H1 (cell line): ENCODE measurements around the gene TCF25.

ENCODE experiments used
- ATF2 ChIP-seq: IDR thresholded peaks from 2 replicates; pipeline ENCODE4 v1.6.1; 2012; ENCODE audit warnings: low read length, inconsistent platforms
- CREB1 ChIP-seq: IDR thresholded peaks from 2 replicates; pipeline ENCODE4 v1.6.1; 2012; ENCODE audit warnings: inconsistent platforms
- CTBP2 ChIP-seq: IDR thresholded peaks from 2 replicates; pipeline ENCODE4 v1.7.0; 2011; ENCODE audit warnings: borderline replicate concordance, mild to moderate bottlenecking, moderate library complexity, mixed read lengths, low read length; ENCODE audit not compliant: insufficient read depth, insufficient read length
- CTCF ChIP-seq, 3 experiments: IDR thresholded peaks; 1 replicate in 2 of 3; 2 replicates in 1 of 3; pipeline versions ENCODE4 v1.5.1 to v1.6.1; 2011; ENCODE audit warnings: low read length in 3 of 3, mild to moderate bottlenecking in 3 of 3, inconsistent platforms in 2 of 3, low read depth in 1 of 3, moderate library complexity in 1 of 3; ENCODE audit not compliant: insufficient read depth in 1 of 3; ENCODE audit errors: control extremely low read depth in 1 of 3
- EP300 ChIP-seq, 2 experiments: IDR thresholded peaks; 1 replicate in 1 of 2; 2 replicates in 1 of 2; pipeline ENCODE4 v1.6.1; 2011 to 2012; ENCODE audit warnings: low read depth in 2 of 2, low read length in 2 of 2, mild to moderate bottlenecking in 2 of 2, borderline replicate concordance in 1 of 2, inconsistent platforms in 1 of 2, moderate library complexity in 1 of 2
- EZH2 ChIP-seq: fragments of 200-600 bp; sonication (generic); IDR thresholded peaks from 2 replicates; pipeline ENCODE4 v1.7.1; 2012; ENCODE audit warnings: low read depth, mild to moderate bottlenecking, moderate library complexity, low read length, inconsistent platforms; ENCODE audit not compliant: severe bottlenecking
- HDAC2 ChIP-seq, 2 experiments: fragments of 300-600 bp in 1 of 2; sonication (generic) in 1 of 2; IDR thresholded peaks; 2 replicates each; pipeline ENCODE4 v1.6.1; 2011 to 2012; ENCODE audit warnings: low read depth in 2 of 2, low read length in 2 of 2, mild to moderate bottlenecking in 2 of 2, moderate library complexity in 2 of 2, borderline replicate concordance in 1 of 2, inconsistent platforms in 1 of 2
- MAFK ChIP-seq: IDR thresholded peaks from 2 replicates; pipeline ENCODE4 v1.6.1; 2012; ENCODE audit warnings: low read depth, mild to moderate bottlenecking, improper control_type of control experiment, low read length
- MAX ChIP-seq: IDR thresholded peaks from 2 replicates; pipeline ENCODE4 v1.6.1; 2012; ENCODE audit warnings: inconsistent platforms
- POLR2A ChIP-seq, 2 experiments: IDR thresholded peaks; 1 replicate in 1 of 2; 2 replicates in 1 of 2; pipeline ENCODE4 v1.6.1; 2011; ENCODE audit warnings: low read depth in 2 of 2, low read length in 2 of 2, mild to moderate bottlenecking in 2 of 2; ENCODE audit errors: control extremely low read depth in 1 of 2
- SIN3A ChIP-seq, 2 experiments: IDR thresholded peaks in 1 of 2; conservative IDR thresholded peaks in 1 of 2; 2 replicates each; pipeline ENCODE4 v1.6.1; 2011 to 2012; ENCODE audit warnings: low read length in 2 of 2, improper control_type of control experiment in 1 of 2, low read depth in 1 of 2, mild to moderate bottlenecking in 1 of 2
- SP4 ChIP-seq: IDR thresholded peaks from 2 replicates; pipeline ENCODE4 v1.6.1; 2012; ENCODE audit warnings: low read length, inconsistent platforms
- ZNF274 ChIP-seq: IDR thresholded peaks from 2 replicates; pipeline ENCODE4 v1.7.0; 2012; ENCODE audit warnings: low read length, borderline replicate concordance; ENCODE audit errors: extremely low read depth

DNA sequence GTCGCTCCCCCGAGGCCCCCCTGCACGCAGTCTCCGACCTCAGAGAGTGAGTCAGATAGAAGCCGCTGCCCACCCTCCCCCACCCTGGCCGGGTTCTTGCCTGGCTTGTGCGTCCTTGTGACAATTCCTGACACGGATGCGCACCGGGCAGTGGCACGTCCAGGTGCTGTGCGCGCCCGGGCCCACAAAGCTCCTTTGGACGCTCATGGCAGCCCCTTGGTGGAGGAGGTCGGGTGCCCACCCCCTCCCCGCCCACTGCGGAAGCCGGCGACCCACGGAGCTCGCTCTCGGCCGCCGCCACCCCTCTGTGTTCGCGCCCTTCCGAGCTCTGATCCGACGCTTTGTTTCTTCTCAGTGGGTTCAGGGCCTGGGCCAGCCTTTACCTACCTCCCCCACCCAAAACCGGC is 49.1 kb downstream of the TCF25 start:
- TF ChIP-seq CTCF (IDR thresholded peaks at IDR 0.05; ENCODE audit: control extremely low read depth in 1 of 3, insufficient read depth in 1 of 3, low read depth in 1 of 3, low read length in 3 of 3) (no peak), HDAC2 (IDR thresholded peaks at IDR 0.05; ENCODE audit: borderline replicate concordance in 1 of 2, low read depth in 2 of 2, low read length in 2 of 2) (no peak), EZH2 (no peak), CREB1 (no peak), CTBP2 (no peak), POLR2A (IDR thresholded peaks at IDR 0.05; ENCODE audit: control extremely low read depth in 1 of 2, low read depth in 2 of 2, low read length in 2 of 2) (no peak), ZNF274 (no peak), MAX (no peak), EP300 (IDR thresholded peaks at IDR 0.05; ENCODE audit: borderline replicate concordance in 1 of 2, low read depth in 2 of 2, low read length in 2 of 2) (no peak), MAFK (no peak), SIN3A (conservative IDR thresholded peaks at IDR 0.05 in 1 of 2, IDR thresholded peaks at IDR 0.05 in 1 of 2; ENCODE audit: low read depth in 1 of 2, low read length in 2 of 2) (no peak; a peak in 1 of 4 replicates), SP4 (no peak), ATF2 (no peak)
